HEK293 (cell line): ENCODE data around the gene TLR5.

Experiments
- CTCF ChIA-PET: fragments of 350-600 bp; formaldehyde crosslinking; extraction: SDS; loops from one replicate; lab custom pipeline; 2021; ENCODE audit warnings: antibody characterized with exemption; lab: Yijun Ruan, JAX
- POLR2A ChIA-PET: fragments of 300-600 bp; formaldehyde crosslinking; extraction: SDS; loops from one replicate; lab custom pipeline; 2020; ENCODE audit warnings: antibody characterized with exemption, inconsistent platforms; lab: Yijun Ruan, JAX
- H3K27ac ChIP-seq: fragments of 200-500 bp; sonication (Bioruptor generic); 2 replicates; pipeline ENCODE4 v1.5.1; 2014; ENCODE audit warnings: low read depth, low read length, control low read depth, inconsistent platforms; ENCODE audit errors: extremely low read depth
- H3K36me3 ChIP-seq, 2 experiments: fragments of 200-500 bp in 1 of 2; sonication (Bioruptor generic) in 1 of 2; 1 replicate in 1 of 2; 2 replicates in 1 of 2; pipeline ENCODE4 v1.5.1; 2014 to 2017; ENCODE audit warnings: inconsistent platforms in 2 of 2, low read length in 2 of 2; ENCODE audit not compliant: control insufficient read depth in 2 of 2, insufficient read depth in 1 of 2
- H3K4me1 ChIP-seq: fragments of 200-500 bp; sonication (Bioruptor generic); 2 replicates; pipeline ENCODE4 v1.5.1; 2014; ENCODE audit warnings: mild to moderate bottlenecking, low read length, inconsistent platforms; ENCODE audit not compliant: control insufficient read depth, insufficient read depth
- H3K4me3 ChIP-seq: 2 replicates; pipeline ENCODE4 v1.5.1; 2011; ENCODE audit warnings: low read depth, mild to moderate bottlenecking, control low read depth, low read length, moderate library complexity
- H3K9me3 ChIP-seq: fragments of 200-500 bp; sonication (Bioruptor generic); 2 replicates; pipeline ENCODE4 v1.5.1; 2014; ENCODE audit warnings: low read depth, low read length, inconsistent platforms; ENCODE audit not compliant: control insufficient read depth, insufficient read depth
- AEBP2 ChIP-seq: fragments of 450-650 bp; formaldehyde crosslinking; IDR thresholded peaks from 2 replicates; pipeline ENCODE4 v1.5.1; 2016; ENCODE audit warnings: missing biosample characterization, missing genetic modification characterization, borderline replicate concordance
- ATF2 ChIP-seq: fragments of 450-650 bp; formaldehyde crosslinking; IDR thresholded peaks from 2 replicates; pipeline ENCODE4 v1.5.1; 2016; ENCODE audit warnings: missing biosample characterization, missing genetic modification characterization, low read depth
- BCL11A ChIP-seq: fragments of 450-650 bp; formaldehyde crosslinking; IDR thresholded peaks from 2 replicates; pipeline ENCODE4 v1.5.1; 2016; ENCODE audit warnings: low read depth, missing biosample characterization, missing genetic modification characterization
- HOXC10 ChIP-seq: sonication (generic); formaldehyde crosslinking; IDR thresholded peaks from 2 replicates; pipeline ENCODE4 v1.8.1; 2023; ENCODE audit warnings: mild to moderate bottlenecking, missing genetic modification reagents
- HOXD13 ChIP-seq: sonication (generic); formaldehyde crosslinking; IDR thresholded peaks from 2 replicates; pipeline ENCODE4 v1.8.0; 2022; ENCODE audit warnings: missing genetic modification reagents, borderline replicate concordance
- IKZF3 ChIP-seq: fragments of 450-650 bp; IDR thresholded peaks from 2 replicates; pipeline ENCODE4 v1.5.0; 2018; ENCODE audit warnings: missing biosample characterization, mild to moderate bottlenecking, missing genetic modification characterization, moderate library complexity
- OVOL3 ChIP-seq: fragments of 450-650 bp; formaldehyde crosslinking; IDR thresholded peaks from 2 replicates; pipeline ENCODE4 v1.5.1; 2016; ENCODE audit warnings: missing biosample characterization, missing genetic modification characterization
- ZBTB48 ChIP-seq: fragments of 450-650 bp; formaldehyde crosslinking; IDR thresholded peaks from 2 replicates; pipeline ENCODE4 v1.5.1; 2016; ENCODE audit warnings: missing biosample characterization, missing genetic modification characterization
- ZFP69B ChIP-seq: fragments of 450-650 bp; formaldehyde crosslinking; IDR thresholded peaks from 2 replicates; pipeline ENCODE4 v1.5.1; 2016; ENCODE audit warnings: missing biosample characterization, missing genetic modification characterization
- ZNF133 ChIP-seq: fragments of 450-650 bp; formaldehyde crosslinking; IDR thresholded peaks from 2 replicates; pipeline ENCODE4 v1.5.1; 2016; ENCODE audit warnings: missing biosample characterization, missing genetic modification characterization
- ZNF157 ChIP-seq: fragments of 450-650 bp; formaldehyde crosslinking; IDR thresholded peaks from 2 replicates; pipeline ENCODE4 v1.5.1; 2016; ENCODE audit warnings: missing biosample characterization, missing genetic modification characterization
- ZNF174 ChIP-seq: fragments of 450-650 bp; formaldehyde crosslinking; IDR thresholded peaks from 2 replicates; pipeline ENCODE4 v1.5.0; 2017; ENCODE audit warnings: missing biosample characterization, mild to moderate bottlenecking, missing genetic modification characterization
- ZNF175 ChIP-seq: fragments of 450-650 bp; formaldehyde crosslinking; IDR thresholded peaks from 2 replicates; pipeline ENCODE4 v1.5.1; 2016; ENCODE audit warnings: missing biosample characterization, missing genetic modification characterization
- ZNF416 ChIP-seq: fragments of 450-650 bp; formaldehyde crosslinking; IDR thresholded peaks from 2 replicates; pipeline ENCODE4 v1.5.1; 2016; ENCODE audit warnings: missing biosample characterization, missing genetic modification characterization
- ZNF433 ChIP-seq: fragments of 450-650 bp; formaldehyde crosslinking; IDR thresholded peaks from 2 replicates; pipeline ENCODE4 v1.5.1; 2016; ENCODE audit warnings: missing biosample characterization, missing genetic modification characterization, low read depth
- ZNF449 ChIP-seq: fragments of 450-650 bp; formaldehyde crosslinking; IDR thresholded peaks from 2 replicates; pipeline ENCODE4 v1.5.1; 2017; ENCODE audit warnings: missing biosample characterization, mild to moderate bottlenecking, missing genetic modification characterization, moderate library complexity
- ZNF548 ChIP-seq: fragments of 450-650 bp; formaldehyde crosslinking; IDR thresholded peaks from 2 replicates; pipeline ENCODE4 v1.5.1; 2016; ENCODE audit warnings: missing biosample characterization, missing genetic modification characterization
- ZNF560 ChIP-seq: fragments of 450-650 bp; formaldehyde crosslinking; IDR thresholded peaks from 2 replicates; pipeline ENCODE4 v1.5.1; 2017; ENCODE audit warnings: missing biosample characterization, missing genetic modification characterization, borderline replicate concordance
- ZNF76 ChIP-seq: fragments of 450-650 bp; formaldehyde crosslinking; IDR thresholded peaks from 2 replicates; pipeline ENCODE4; 2016; ENCODE audit warnings: low read depth, missing biosample characterization, missing genetic modification characterization, borderline replicate concordance
- ZNF830 ChIP-seq: fragments of 450-650 bp; IDR thresholded peaks from 2 replicates; pipeline ENCODE4 v1.5.0; 2018; ENCODE audit warnings: missing biosample characterization, missing genetic modification characterization, low read depth, mild to moderate bottlenecking, moderate library complexity
- TF ChIP-seq, protein P1 (sequence below): fragments of 450-650 bp; formaldehyde crosslinking; conservative IDR thresholded peaks from 2 replicates; pipeline ENCODE4 v1.5.1; 2016; ENCODE audit warnings: low read depth, missing biosample characterization, missing genetic modification characterization

TLR5 gene

DNA sequence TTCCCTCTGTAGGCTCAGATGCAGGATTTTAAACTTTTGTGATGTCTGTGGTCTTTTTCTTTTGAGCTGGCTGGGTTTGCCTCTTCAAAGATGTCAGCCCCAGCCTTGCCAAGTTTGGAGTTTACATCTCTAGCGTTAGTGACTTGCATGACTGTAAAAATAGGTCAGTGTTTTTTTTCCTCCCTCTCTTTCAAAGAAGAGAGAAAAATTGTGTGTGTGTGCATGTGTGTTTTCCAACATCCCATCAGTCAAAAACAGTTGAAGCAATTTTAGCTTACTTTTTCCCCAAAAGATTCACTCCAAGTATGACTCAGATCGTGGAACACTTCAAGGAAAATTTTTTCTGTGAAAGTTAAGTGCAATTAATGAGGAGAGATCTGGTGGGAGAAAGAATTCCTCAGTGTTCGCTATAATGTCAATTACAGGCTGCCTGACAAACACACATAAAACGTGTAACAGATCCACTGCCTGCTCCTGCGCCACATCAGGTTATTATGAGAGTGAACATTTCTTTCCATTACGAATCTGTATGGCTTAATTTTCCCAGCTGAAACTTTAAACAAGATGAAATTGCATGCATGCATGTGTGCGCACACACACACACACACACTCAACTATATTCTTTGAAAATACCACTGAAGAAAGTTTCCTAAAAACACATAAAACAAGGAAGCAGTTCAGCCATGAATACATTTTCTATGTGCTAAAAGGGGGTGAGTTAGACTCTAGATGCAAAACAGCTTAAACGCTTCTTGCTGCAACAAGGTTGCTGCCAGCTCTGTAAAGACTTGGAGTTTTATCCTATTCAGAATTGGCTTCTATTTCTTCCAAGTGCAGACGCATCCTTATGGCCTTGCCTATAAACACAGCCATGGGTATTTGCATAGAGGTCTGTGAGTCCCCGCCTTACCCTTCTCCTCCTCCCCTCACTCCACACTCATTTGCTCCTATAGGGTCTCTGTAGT lies 55.5 kb downstream of the TLR5 start (continued):
- no peak for TF ChIP-seq ZNF76
- TF ChIP-seq, all 188 proteins: peak for 2

GRCh38 chr1:223084464-223084866 lies 58.6 kb downstream of the TLR5 start:
- H3K9me3 ChIP-seq, result no peaks in the 10 kb centered on the region
- H3K27ac ChIP-seq, result no peak overlapping the region
- TF ChIP-seq ZNF830 (tag by site-specific recombination) (no peak), ZNF157 (tag by site-specific recombination) (no peak), HOXC10 (CRISPR knock-in tag) (no peak), ZNF416 (tag by site-specific recombination) (no peak), ZFP69B (tag by site-specific recombination) (no peak), IKZF3 (no peak), ZBTB48 (tag by site-specific recombination) (no peak), ZNF174 (tag by site-specific recombination) (no peak), OVOL3 (tag by site-specific recombination) (no peak), ATF2 (no peak), AEBP2 (tag by site-specific recombination) (no peak), ZNF175 (tag by site-specific recombination) (no peak), ZNF133 (tag by site-specific recombination) (no peak), ZNF433 (tag by site-specific recombination) (no peak), BCL11A (tag by site-specific recombination) (no peak), ZNF548 (tag by site-specific recombination) (no peak), ZNF560 (no peak), HOXD13 (no peak), ZNF449 (tag by site-specific recombination) (no peak)
- TF ChIP-seq, protein P1, sequence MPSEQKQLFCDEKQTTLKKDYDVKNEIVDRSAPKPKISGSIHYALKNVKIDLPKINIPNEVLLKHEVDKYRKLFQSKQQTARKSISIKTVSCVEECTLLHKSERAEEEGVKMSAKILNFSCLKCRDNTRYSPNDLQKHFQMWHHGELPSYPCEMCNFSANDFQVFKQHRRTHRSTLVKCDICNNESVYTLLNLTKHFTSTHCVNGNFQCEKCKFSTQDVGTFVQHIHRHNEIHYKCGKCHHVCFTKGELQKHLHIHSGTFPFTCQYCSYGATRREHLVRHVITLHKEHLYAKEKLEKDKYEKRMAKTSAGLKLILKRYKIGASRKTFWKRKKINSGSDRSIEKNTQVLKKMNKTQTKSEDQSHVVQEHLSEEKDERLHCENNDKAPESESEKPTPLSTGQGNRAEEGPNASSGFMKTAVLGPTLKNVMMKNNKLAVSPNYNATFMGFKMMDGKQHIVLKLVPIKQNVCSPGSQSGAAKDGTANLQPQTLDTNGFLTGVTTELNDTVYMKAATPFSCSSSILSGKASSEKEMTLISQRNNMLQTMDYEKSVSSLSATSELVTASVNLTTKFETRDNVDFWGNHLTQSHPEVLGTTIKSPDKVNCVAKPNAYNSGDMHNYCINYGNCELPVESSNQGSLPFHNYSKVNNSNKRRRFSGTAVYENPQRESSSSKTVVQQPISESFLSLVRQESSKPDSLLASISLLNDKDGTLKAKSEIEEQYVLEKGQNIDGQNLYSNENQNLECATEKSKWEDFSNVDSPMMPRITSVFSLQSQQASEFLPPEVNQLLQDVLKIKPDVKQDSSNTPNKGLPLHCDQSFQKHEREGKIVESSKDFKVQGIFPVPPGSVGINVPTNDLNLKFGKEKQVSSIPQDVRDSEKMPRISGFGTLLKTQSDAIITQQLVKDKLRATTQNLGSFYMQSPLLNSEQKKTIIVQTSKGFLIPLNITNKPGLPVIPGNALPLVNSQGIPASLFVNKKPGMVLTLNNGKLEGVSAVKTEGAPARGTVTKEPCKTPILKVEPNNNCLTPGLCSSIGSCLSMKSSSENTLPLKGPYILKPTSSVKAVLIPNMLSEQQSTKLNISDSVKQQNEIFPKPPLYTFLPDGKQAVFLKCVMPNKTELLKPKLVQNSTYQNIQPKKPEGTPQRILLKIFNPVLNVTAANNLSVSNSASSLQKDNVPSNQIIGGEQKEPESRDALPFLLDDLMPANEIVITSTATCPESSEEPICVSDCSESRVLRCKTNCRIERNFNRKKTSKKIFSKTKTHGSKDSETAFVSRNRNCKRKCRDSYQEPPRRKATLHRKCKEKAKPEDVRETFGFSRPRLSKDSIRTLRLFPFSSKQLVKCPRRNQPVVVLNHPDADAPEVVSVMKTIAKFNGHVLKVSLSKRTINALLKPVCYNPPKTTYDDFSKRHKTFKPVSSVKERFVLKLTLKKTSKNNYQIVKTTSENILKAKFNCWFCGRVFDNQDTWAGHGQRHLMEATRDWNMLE (tag by site-specific recombination), result no peak
- ChIA-PET CTCF (interaction anchor here (7.6 kb wide), 1 partner anchor 41 kb away, joined by 239 read pairs; no protein-coding TSS in a partner anchor), POLR2A (no interaction called here)
- H3K4me1 ChIP-seq, result no peaks in the 10 kb centered on the region
- H3K36me3 ChIP-seq, result no peaks in the 10 kb centered on the region
- H3K4me3 ChIP-seq, result no peak overlapping the region
